A549 (cell line): ENCODE measurements around the gene SLAMF1.

Experiments used
- BCL3 ChIP-seq: fragments of >200 bp; sonication (Bioruptor Twin); formaldehyde crosslinking; IDR thresholded peaks from 3 replicates; pipeline ENCODE4 v1.6.1; 2016
- BHLHE40 ChIP-seq: IDR thresholded peaks from 2 replicates; pipeline ENCODE4 v1.6.1; 2012; ENCODE audit warnings: low read depth, low read length, inconsistent platforms
- CEBPB ChIP-seq, 2 experiments: fragments of >200 bp in 1 of 2; sonication (Bioruptor Twin) in 1 of 2; formaldehyde crosslinking in 1 of 2; IDR thresholded peaks; 2 replicates each; pipeline ENCODE4 v1.6.1; 2012 to 2016
- MAX ChIP-seq: IDR thresholded peaks from 2 replicates; pipeline ENCODE4 v1.6.1; 2012
- MAZ ChIP-seq: fragments of 150-350 bp; IDR thresholded peaks from 2 replicates; pipeline ENCODE4 v1.6.1; 2014; ENCODE audit warnings: antibody characterized with exemption, low read depth, low read length, borderline replicate concordance
- POLR2A ChIP-seq: IDR thresholded peaks from 2 replicates; pipeline ENCODE4 v1.6.1; 2012; ENCODE audit warnings: mild to moderate bottlenecking, low read length
- RAD21 ChIP-seq, 2 experiments: fragments of >200 bp in 1 of 2; sonication (Bioruptor Twin) in 1 of 2; formaldehyde crosslinking in 1 of 2; IDR thresholded peaks in 1 of 2; conservative IDR thresholded peaks in 1 of 2; 2 replicates in 1 of 2; 3 replicates in 1 of 2; pipeline ENCODE4 v1.6.1; 2012 to 2018; ENCODE audit warnings: inconsistent platforms in 1 of 2
- TF ChIP-seq, protein P1 (sequence below): fragments of >200 bp; sonication (Bioruptor Twin); formaldehyde crosslinking; IDR thresholded peaks from 3 replicates; pipeline ENCODE4 v1.5.1; 2016

GRCh38 chr1:160567858-160568682, 78.8 kb downstream of the SLAMF1 start:
- TF ChIP-seq, protein P1, sequence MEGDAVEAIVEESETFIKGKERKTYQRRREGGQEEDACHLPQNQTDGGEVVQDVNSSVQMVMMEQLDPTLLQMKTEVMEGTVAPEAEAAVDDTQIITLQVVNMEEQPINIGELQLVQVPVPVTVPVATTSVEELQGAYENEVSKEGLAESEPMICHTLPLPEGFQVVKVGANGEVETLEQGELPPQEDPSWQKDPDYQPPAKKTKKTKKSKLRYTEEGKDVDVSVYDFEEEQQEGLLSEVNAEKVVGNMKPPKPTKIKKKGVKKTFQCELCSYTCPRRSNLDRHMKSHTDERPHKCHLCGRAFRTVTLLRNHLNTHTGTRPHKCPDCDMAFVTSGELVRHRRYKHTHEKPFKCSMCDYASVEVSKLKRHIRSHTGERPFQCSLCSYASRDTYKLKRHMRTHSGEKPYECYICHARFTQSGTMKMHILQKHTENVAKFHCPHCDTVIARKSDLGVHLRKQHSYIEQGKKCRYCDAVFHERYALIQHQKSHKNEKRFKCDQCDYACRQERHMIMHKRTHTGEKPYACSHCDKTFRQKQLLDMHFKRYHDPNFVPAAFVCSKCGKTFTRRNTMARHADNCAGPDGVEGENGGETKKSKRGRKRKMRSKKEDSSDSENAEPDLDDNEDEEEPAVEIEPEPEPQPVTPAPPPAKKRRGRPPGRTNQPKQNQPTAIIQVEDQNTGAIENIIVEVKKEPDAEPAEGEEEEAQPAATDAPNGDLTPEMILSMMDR: no peak
- TF ChIP-seq BHLHE40 (no peak), MAZ (no peak), BCL3 (no peak), RAD21 (conservative IDR thresholded peaks at IDR 0.05 in 1 of 2, IDR thresholded peaks at IDR 0.05 in 1 of 2) (no peak), MAX (no peak), CEBPB (IDR thresholded peaks at IDR 0.05) (no peak), POLR2A (no peak)
